ENCODE data around the gene ETNK1. TPM values are rescaled to one million over a fixed set of nuclear protein-coding genes. Genes with fewer than 3 reads are reported as not detected.

The ETNK1 gene
- total RNA-seq, 2 experiments from 2014 or later, result 23.7 to 88.1 TPM

GRCh38 chr12:22576473-22576872, 48.5 kb upstream of the ETNK1 start:
- no peak for DNase-seq (ENCODE audit: low spot score)
- no peak overlapping the region for H3K4me2 ChIP-seq (ENCODE audit: low read length)

GRCh38 chr12:22577667-22578066, 47.3 kb upstream of the ETNK1 start:
- POLR2A ChIA-PET, result interaction anchor here (0.7 kb wide), 1 partner anchor 14 kb away, joined by 4 read pairs; no protein-coding TSS in a partner anchor
- no peak overlapping the region for H3K4me2 ChIP-seq (ENCODE audit: low read length)
- no peak for DNase-seq (ENCODE audit: low spot score)
- H4K20me1 ChIP-seq (ENCODE audit: insufficient read depth, low read length), result no peaks in the 10 kb centered on the region
- no peak overlapping the region for H3K4me3 ChIP-seq (ENCODE audit: low read depth, low read length, poor library complexity, severe bottlenecking)
- no peaks in the 10 kb centered on the region for H3K79me2 ChIP-seq (ENCODE audit: insufficient read depth, low read depth, low read length)
- no peaks in the 10 kb centered on the region for H3K36me3 ChIP-seq (ENCODE audit: insufficient read depth, low read length)
- BruUV-seq (replicated peaks), result no TSS peak
- intact Hi-C loops (cut with micrococcal nuclease; ENCODE audit: unreplicated experiment), result no loop called here
- H3K9me2 ChIP-seq (ENCODE audit: insufficient read depth, low read length), result no peaks in the 10 kb centered on the region
- no peak overlapping the region for H3K27ac ChIP-seq (ENCODE audit: low read depth, low read length, poor library complexity, severe bottlenecking)
- H3K4me1 ChIP-seq (ENCODE audit: insufficient read depth, low read length, poor library complexity, severe bottlenecking), result no peaks in the 10 kb centered on the region
- CTCF ChIA-PET (ENCODE audit: unreplicated experiment), result no interaction called here
- no peak overlapping the region for H2AFZ ChIP-seq (ENCODE audit: low read length)
- TF ChIP-seq EZH2phosphoT487 (IDR thresholded peaks at IDR 0.05; ENCODE audit: borderline replicate concordance, low read depth, low read length) (no peak), CTCF (conservative IDR thresholded peaks at IDR 0.05; ENCODE audit: low read length) (no peak)
- H3K9me3 ChIP-seq (ENCODE audit: low read length), result no peaks in the 10 kb centered on the region

More at GRCh38 chr12:22576473-22576872, 48.5 kb upstream of the ETNK1 start:
- ChIA-PET POLR2A (interaction anchor here (0.9 kb wide), 1 partner anchor 17 kb away, joined by 3 read pairs; no protein-coding TSS in a partner anchor), CTCF (ENCODE audit: unreplicated experiment) (interaction anchor here (1.2 kb wide), 1 partner anchor 32 kb away, joined by 4 read pairs; the partner anchor contains the start of gene C2CD5)
- no peak overlapping the region for H3K4me3 ChIP-seq (ENCODE audit: low read depth, low read length, poor library complexity, severe bottlenecking)
- no peak for TF ChIP-seq EZH2phosphoT487 (IDR thresholded peaks at IDR 0.05; ENCODE audit: borderline replicate concordance, low read depth, low read length)
- TF ChIP-seq CTCF (conservative IDR thresholded peaks at IDR 0.05; ENCODE audit: low read length), result no peak
- no peaks in the 10 kb centered on the region for H4K20me1 ChIP-seq (ENCODE audit: insufficient read depth, low read length)
- no peaks in the 10 kb centered on the region for H3K4me1 ChIP-seq (ENCODE audit: insufficient read depth, low read length, poor library complexity, severe bottlenecking)
- H3K27ac ChIP-seq (ENCODE audit: low read depth, low read length, poor library complexity, severe bottlenecking), result no peak overlapping the region
- H3K36me3 ChIP-seq (ENCODE audit: insufficient read depth, low read length), result no peaks in the 10 kb centered on the region
- H3K9me2 ChIP-seq (ENCODE audit: insufficient read depth, low read length), result no peaks in the 10 kb centered on the region
- intact Hi-C loops (cut with micrococcal nuclease; ENCODE audit: unreplicated experiment), result no loop called here
- H3K79me2 ChIP-seq (ENCODE audit: insufficient read depth, low read depth, low read length), result no peaks in the 10 kb centered on the region
- H2AFZ ChIP-seq (ENCODE audit: low read length), result no peak overlapping the region
- H3K9me3 ChIP-seq (ENCODE audit: low read length), result no peaks in the 10 kb centered on the region
- no TSS peak for BruUV-seq (replicated peaks)

- Histone ChIP-seq H3K9me3 (ENCODE audit: low read length) (no peaks in the 10 kb centered on the region), H2AFZ (ENCODE audit: low read length) (no peak overlapping the region), H3K79me2 (ENCODE audit: insufficient read depth, low read depth, low read length) (no peaks in the 10 kb centered on the region), H3K9me2 (ENCODE audit: insufficient read depth, low read length) (no peaks in the 10 kb centered on the region), H3K27ac (ENCODE audit: low read depth, low read length, poor library complexity, severe bottlenecking) (no peak overlapping the region), H3K4me1 (ENCODE audit: insufficient read depth, low read length, poor library complexity, severe bottlenecking) (no peaks in the 10 kb centered on the region), H4K20me1 (ENCODE audit: insufficient read depth, low read length) (no peaks in the 10 kb centered on the region), H3K4me3 (ENCODE audit: low read depth, low read length, poor library complexity, severe bottlenecking) (no peak overlapping the region), H3K4me2 (ENCODE audit: low read length) (no peak overlapping the region), H3K36me3 (ENCODE audit: insufficient read depth, low read length) (no peaks in the 10 kb centered on the region)
- ChIA-PET POLR2A (no interaction called here), CTCF (ENCODE audit: unreplicated experiment) (no interaction called here)
- no peak for DNase-seq (ENCODE audit: low spot score)
- TF ChIP-seq CTCF (conservative IDR thresholded peaks at IDR 0.05; ENCODE audit: low read length), result no peak
- TF ChIP-seq EZH2phosphoT487 (IDR thresholded peaks at IDR 0.05; ENCODE audit: borderline replicate concordance, low read depth, low read length), result no peak
- BruUV-seq (replicated peaks), result no TSS peak
- intact Hi-C loops (cut with micrococcal nuclease; ENCODE audit: unreplicated experiment), result no loop called here
Observed at GRCh38 chr12:22578328-22578727, 46.6 kb upstream of the ETNK1 start.

Data from OCI-LY7 (cell line).